ENCODE measurements around the gene PPP3CA. TPM values are rescaled to one million over a fixed set of nuclear protein-coding genes. Genes with fewer than 3 reads are reported as not detected.

The PPP3CA gene
- total and polyA plus RNA-seq, 2 of the 8 experiments (the other 6 are each of a cell fraction or from before 2014, with no cell fraction given), result 7.9 to 35.0 TPM

DNA sequence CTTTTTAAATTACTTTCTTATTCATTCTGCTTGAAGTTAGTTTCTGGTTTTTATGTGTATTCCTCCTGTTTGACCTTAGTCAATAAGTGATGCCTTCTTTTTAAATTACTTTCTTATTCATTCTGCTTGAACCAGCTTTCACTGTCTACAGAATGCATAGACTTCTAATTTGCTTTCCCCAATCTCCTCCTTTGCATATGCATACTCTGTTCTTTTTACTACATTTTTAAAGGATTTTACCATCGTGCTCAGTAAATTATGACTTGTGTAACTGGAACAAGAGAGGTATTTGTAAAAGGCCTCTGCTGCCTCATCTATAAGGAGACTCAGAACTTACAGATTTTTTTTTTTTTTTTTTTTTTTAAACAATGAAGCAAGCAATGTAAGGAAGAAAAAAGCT lies 228.7 kb downstream of the PPP3CA start:
- no peak overlapping the region for H4K8ac ChIP-seq (ENCODE audit: extremely low read depth, insufficient read depth, low read length)
- H2BK15ac ChIP-seq (ENCODE audit: low read length), result no peak overlapping the region
- no peak overlapping the region for H3K18ac ChIP-seq (ENCODE audit: extremely low read depth, low read length)
- no peak overlapping the region for H3K27ac ChIP-seq (ENCODE audit: low read depth, low read length)
- no peaks in the 10 kb centered on the region for H3K9me3 ChIP-seq (ENCODE audit: insufficient read depth in 2 of 2, low read depth in 1 of 2, low read length in 1 of 2)
- no peak overlapping the region for H2AK5ac ChIP-seq (ENCODE audit: low read depth, low read length)
- no peaks in the 10 kb centered on the region for H3K36me3 ChIP-seq (ENCODE audit: control insufficient read depth in 2 of 4, insufficient read depth in 4 of 4, low read length in 3 of 4)
- H3K79me2 ChIP-seq (ENCODE audit: control insufficient read depth in 1 of 2, insufficient read depth in 2 of 2, low read length in 2 of 2), result no peaks in the 10 kb centered on the region
- FAIRE-seq (no peak), DNase-seq (ENCODE audit: low read depth in 1 of 2, low spot score in 2 of 2) (no peak)
- H4K5ac ChIP-seq (ENCODE audit: insufficient read length, low read depth, low read length), result no peak overlapping the region
- no peaks in the 10 kb centered on the region for H3K27me3 ChIP-seq (replicated peaks in 1 of 4; ENCODE audit: control insufficient read depth in 3 of 4, extremely low read depth in 1 of 4, insufficient read depth in 3 of 4, low read length in 3 of 4)
- H3K4me3 ChIP-seq (ENCODE audit: extremely low read depth in 1 of 4, insufficient read depth in 2 of 4, low read depth in 3 of 4, low read length in 4 of 4), result no peak overlapping the region
- no peak overlapping the region for H2BK20ac ChIP-seq (ENCODE audit: low read length)
- no peaks in the 10 kb centered on the region for H3K23me2 ChIP-seq (ENCODE audit: low read depth, low read length)
- no peak overlapping the region for H4K91ac ChIP-seq (replicated peaks; ENCODE audit: insufficient read length, low read length)
- CTCF ChIA-PET (ENCODE audit: partially characterized antibody), result no interaction called here
- no peak overlapping the region for H3K14ac ChIP-seq (ENCODE audit: insufficient read length)
- no peak overlapping the region for H2BK120ac ChIP-seq (replicated peaks; ENCODE audit: low read depth, low read length)
- no peaks in the 10 kb centered on the region for H3K79me1 ChIP-seq (ENCODE audit: low read depth, low read length)
- WGBS, 2 experiments (ENCODE audit: extremely low coverage in 1 of 2, insufficient coverage in 1 of 2, insufficient read length in 1 of 2, insufficient replicate concordance in 2 of 2, low coverage in 1 of 2, low lambda C conversion rate in 2 of 2, missing lambda C conversion rate in 1 of 2), result 42% methylated on average over 1 of the region's 1 CpG; no CpG with 5 or more reads in 1 of the 2 experiments
- no peak overlapping the region for H2BK5ac ChIP-seq (ENCODE audit: low read depth, low read length)
- no peak overlapping the region for H2BK12ac ChIP-seq (ENCODE audit: low read depth, low read length)
- no peak overlapping the region for H3K23ac ChIP-seq (ENCODE audit: insufficient read length)
- no peak overlapping the region for H3K4me2 ChIP-seq (ENCODE audit: insufficient read depth in 1 of 2, low read depth in 2 of 2, low read length in 2 of 2)
- H3K4ac ChIP-seq (replicated peaks; ENCODE audit: insufficient read length, low read depth, low read length), result no peak overlapping the region
- H3K9ac ChIP-seq (replicated peaks in 1 of 4; ENCODE audit: extremely low read depth in 1 of 4, low read depth in 3 of 4, low read length in 3 of 4), result no peak overlapping the region
- POLR2A ChIA-PET (ENCODE audit: partially characterized antibody), result no interaction called here
- no peaks in the 10 kb centered on the region for H3K4me1 ChIP-seq (replicated peaks in 1 of 4; ENCODE audit: control insufficient read depth in 3 of 4, insufficient read depth in 4 of 4, low read length in 3 of 4)
- H4K20me1 ChIP-seq (replicated peaks in 1 of 2; ENCODE audit: control insufficient read depth in 1 of 2, insufficient read depth in 2 of 2, low read length in 2 of 2), result no peaks in the 10 kb centered on the region
- H2AFZ ChIP-seq (ENCODE audit: low read length), result no peak overlapping the region
- H3K56ac ChIP-seq (replicated peaks; ENCODE audit: insufficient read length, low read depth, low read length), result no peak overlapping the region
- TF ChIP-seq SAP30 (IDR thresholded peaks at IDR 0.05; ENCODE audit: insufficient read depth, insufficient replicate concordance, low read length) (no peak), MAFK (IDR thresholded peaks at IDR 0.05; ENCODE audit: low read depth, low read length) (no peak), SIN3A (conservative IDR thresholded peaks at IDR 0.05 in 1 of 2, IDR thresholded peaks at IDR 0.05 in 1 of 2; ENCODE audit: low read depth in 1 of 2, low read length in 2 of 2) (no peak), KDM5A (IDR thresholded peaks at IDR 0.05; ENCODE audit: low read length) (no peak), CHD2 (IDR thresholded peaks at IDR 0.05; ENCODE audit: low read length) (no peak)
- TF ChIP-seq, protein P1, sequence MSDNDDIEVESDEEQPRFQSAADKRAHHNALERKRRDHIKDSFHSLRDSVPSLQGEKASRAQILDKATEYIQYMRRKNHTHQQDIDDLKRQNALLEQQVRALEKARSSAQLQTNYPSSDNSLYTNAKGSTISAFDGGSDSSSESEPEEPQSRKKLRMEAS (IDR thresholded peaks at IDR 0.05), result no peak
- TF ChIP-seq, protein P2, sequence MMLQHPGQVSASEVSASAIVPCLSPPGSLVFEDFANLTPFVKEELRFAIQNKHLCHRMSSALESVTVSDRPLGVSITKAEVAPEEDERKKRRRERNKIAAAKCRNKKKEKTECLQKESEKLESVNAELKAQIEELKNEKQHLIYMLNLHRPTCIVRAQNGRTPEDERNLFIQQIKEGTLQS (IDR thresholded peaks at IDR 0.05; ENCODE audit: insufficient read depth, low read depth, low read length), result no peak
- TF ChIP-seq, protein P3, sequence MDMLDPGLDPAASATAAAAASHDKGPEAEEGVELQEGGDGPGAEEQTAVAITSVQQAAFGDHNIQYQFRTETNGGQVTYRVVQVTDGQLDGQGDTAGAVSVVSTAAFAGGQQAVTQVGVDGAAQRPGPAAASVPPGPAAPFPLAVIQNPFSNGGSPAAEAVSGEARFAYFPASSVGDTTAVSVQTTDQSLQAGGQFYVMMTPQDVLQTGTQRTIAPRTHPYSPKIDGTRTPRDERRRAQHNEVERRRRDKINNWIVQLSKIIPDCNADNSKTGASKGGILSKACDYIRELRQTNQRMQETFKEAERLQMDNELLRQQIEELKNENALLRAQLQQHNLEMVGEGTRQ (IDR thresholded peaks at IDR 0.05; ENCODE audit: low read length), result no peak
- TF ChIP-seq, protein P4, sequence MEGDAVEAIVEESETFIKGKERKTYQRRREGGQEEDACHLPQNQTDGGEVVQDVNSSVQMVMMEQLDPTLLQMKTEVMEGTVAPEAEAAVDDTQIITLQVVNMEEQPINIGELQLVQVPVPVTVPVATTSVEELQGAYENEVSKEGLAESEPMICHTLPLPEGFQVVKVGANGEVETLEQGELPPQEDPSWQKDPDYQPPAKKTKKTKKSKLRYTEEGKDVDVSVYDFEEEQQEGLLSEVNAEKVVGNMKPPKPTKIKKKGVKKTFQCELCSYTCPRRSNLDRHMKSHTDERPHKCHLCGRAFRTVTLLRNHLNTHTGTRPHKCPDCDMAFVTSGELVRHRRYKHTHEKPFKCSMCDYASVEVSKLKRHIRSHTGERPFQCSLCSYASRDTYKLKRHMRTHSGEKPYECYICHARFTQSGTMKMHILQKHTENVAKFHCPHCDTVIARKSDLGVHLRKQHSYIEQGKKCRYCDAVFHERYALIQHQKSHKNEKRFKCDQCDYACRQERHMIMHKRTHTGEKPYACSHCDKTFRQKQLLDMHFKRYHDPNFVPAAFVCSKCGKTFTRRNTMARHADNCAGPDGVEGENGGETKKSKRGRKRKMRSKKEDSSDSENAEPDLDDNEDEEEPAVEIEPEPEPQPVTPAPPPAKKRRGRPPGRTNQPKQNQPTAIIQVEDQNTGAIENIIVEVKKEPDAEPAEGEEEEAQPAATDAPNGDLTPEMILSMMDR (IDR thresholded peaks at IDR 0.05; ENCODE audit: control extremely low read depth in 1 of 3, insufficient read depth in 1 of 3, low read depth in 1 of 3, low read length in 3 of 3), result no peak

All from H1 (cell line).